ENCODE data around the gene ELP5.

ELP5 gene, protein sequence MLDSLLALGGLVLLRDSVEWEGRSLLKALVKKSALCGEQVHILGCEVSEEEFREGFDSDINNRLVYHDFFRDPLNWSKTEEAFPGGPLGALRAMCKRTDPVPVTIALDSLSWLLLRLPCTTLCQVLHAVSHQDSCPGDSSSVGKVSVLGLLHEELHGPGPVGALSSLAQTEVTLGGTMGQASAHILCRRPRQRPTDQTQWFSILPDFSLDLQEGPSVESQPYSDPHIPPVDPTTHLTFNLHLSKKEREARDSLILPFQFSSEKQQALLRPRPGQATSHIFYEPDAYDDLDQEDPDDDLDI

DNA sequence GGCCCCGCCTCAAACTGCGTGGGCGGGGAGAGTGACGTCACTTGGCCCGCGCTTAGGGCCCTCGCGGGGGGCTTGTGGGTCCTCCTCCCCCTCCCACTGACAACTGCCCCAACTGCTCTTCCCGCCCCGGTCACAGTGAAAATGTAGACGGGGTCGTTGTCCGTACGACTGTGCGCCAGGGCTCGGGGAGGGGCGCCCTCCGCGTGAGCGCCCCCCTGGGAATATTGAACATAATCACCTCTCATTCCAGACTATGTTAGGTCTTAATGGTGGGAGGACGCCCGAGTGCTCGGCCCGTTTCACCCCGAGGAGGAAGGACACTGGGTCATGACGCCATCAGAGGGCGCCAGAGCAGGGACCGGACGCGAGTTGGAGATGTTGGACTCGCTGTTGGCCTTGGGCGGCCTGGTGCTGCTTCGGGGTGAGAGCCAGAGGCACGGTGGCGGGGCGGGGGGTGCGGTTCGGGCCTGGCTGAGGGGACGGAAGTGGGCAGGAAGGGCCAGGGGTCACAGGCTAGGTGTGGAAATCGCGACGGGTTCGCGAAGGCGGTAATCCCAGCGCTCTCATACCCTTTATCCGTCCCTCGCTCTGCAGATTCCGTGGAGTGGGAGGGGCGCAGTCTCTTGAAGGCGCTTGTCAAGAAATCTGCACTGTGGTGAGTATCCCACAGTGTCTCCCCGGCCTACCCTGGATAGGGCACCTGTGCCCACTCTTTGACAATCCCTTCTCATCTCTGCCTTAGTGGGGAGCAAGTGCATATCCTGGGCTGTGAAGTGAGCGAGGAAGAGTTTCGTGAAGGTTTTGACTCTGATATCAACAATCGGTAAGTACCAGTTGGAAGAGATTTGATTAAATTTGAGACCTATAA lies at the start of gene ELP5:
Gene ELP5, plus strand, starts transcription at position 40 of the 868 bp plus-strand sequence. Its CDS starts 336 bp downstream, at position 376.
- DNase-seq = peak; percentile 94

DNA sequence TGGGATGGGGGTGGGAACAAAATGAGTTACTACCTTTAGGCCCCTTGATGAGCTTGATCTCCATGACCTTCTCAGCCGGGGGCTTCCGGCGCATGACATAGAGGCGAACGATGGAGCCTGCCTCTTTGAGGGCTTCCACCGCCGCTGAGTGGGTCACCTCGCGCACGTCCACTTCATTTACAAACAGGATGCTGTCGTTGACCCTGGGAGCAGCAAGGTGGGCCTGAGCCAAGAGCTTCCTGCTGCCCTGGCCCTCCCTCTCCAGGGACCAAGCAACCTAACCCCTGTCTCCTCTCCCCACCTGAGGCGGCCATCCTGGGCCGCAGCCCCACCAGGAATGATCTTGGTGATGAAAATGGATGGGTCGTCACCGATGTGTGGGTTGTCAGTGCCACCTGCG lies 48.6 kb upstream of the ELP5 start:
- DNase-seq = no peak

DNA sequence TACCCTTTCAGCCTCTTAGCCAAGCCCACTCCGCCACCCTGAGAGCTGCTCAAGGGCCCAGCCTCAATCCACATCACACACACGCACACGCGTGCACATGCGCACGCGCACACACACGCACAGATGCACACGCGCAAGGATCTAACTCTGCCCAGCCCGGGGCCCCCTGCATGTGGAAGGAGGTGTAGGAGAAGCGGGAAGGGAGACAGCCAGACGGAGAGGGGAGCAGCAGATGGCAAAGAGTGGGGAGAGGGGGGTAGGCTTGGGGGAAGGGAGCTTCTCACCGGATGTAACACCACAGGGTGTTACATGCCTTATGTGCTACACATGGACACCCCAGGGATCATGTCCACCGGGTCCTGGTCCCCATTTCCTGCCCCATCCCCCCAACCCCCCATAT lies 47.7 kb upstream of the ELP5 start:
- DNase-seq = no peak

- DNase-seq = peak; percentile 92
These were observed 47.1 kb upstream of the ELP5 start for GRCh38 chr17:7204828-7205461.

GRCh38 chr17:7205561-7205960 lies 46.5 kb upstream of the ELP5 start:
- no peak for DNase-seq

GRCh38 chr17:7207120-7208001 lies 44.7 kb upstream of the ELP5 start:
- no peak for DNase-seq

DNA sequence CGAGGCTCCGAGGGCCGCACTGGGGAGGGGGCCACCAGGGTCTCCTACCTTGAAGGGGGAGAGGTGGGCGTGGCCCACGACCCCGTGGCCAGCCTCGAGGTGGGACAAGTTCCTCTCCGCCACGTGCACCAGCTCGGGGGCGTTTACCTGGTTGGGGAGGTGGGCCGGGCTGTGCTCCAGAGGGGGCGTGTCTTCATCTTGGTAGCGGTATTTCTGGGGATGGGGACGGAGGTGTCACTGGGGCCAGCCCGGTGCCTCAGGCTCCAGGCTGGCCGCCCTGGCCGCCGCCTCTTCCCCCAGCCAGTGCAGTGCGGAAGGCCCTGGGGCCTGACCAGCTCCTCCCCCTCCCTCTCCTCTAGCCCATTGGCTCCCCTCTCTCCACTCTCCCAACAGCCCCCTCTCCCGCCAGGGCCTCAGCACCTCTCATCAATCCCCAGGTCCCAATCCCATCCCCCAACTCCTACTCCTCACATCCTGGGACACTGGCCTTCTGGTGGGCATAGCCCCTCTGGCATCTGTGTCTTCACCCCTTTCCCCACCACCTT lies 43.9 kb upstream of the ELP5 start:
- DNase-seq = no peak

DNA sequence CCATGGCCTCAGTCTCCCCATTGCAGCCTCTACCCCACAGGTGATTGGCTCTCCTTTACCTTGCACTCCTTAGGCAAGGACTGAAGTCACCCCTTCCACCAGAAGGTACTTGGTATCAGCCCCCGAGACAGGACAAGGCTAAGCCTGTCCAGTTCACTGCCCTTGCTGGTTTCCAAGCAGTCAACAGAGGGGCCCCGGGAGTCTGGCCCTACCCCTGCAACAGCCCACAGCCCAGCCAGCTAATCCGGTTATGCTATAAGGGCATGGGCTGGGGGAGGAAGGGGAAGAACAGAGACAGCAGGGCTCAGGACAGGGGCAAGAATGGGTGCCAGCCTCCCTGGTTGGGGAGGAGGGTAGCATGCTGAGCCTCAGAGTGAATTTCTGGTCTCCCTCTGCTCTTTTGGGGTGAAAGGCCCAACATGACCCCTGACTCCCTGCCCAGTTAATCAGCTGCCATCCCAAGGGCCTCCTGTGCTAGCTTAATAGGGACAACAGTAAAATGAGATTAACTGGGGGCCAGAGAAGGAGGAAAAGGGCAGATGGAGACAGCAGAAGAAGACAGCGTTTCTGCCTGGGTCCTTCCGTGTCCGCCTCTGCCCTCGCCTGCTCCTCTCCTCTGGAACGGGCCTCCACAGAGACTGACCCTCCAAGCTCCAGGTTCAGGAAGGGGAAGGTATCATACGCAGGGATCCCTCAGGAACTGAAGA lies 43.1 kb upstream of the ELP5 start:
- no peak for DNase-seq

DNA sequence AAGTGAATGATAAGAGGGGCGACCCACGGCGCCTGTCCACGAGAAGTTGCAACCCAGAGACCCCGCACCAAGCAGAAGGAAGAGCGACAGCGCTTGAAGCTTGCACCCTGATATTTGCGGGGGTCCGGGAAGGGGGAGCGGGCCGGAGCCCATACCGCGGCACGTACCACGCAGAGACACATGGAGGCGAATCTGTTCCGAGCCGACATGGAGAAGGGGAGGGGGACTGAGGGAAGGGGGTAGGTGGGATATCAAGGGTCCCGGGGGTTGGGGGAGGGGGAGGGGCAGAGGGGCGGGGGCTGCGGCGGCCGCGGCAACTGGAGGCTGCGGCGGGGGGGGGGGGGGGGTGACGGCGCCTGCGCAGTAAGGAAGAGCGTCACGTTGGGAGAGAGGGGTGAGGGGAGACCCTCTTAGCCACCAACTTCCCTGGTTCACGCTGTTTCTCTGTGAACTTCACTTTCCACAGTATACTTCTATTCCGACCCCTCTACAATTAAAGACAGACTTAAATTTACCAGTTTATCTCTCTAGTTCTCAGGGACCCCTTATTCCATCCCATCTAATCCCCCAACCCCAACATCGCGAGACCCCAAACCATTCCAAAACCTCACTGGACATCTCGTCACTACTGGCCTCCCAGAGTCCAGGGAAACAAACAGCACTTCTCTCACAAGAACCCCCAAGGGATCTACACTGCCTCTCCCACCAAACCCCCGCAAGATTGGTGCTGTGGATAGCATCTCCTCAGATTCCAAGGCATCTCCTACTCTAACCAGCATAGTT lies 40.3 kb upstream of the ELP5 start:
- DNase-seq = no peak

- DNase-seq = peak; percentile 60
These were observed 38.1 kb upstream of the ELP5 start for GRCh38 chr17:7213895-7214299.

DNA sequence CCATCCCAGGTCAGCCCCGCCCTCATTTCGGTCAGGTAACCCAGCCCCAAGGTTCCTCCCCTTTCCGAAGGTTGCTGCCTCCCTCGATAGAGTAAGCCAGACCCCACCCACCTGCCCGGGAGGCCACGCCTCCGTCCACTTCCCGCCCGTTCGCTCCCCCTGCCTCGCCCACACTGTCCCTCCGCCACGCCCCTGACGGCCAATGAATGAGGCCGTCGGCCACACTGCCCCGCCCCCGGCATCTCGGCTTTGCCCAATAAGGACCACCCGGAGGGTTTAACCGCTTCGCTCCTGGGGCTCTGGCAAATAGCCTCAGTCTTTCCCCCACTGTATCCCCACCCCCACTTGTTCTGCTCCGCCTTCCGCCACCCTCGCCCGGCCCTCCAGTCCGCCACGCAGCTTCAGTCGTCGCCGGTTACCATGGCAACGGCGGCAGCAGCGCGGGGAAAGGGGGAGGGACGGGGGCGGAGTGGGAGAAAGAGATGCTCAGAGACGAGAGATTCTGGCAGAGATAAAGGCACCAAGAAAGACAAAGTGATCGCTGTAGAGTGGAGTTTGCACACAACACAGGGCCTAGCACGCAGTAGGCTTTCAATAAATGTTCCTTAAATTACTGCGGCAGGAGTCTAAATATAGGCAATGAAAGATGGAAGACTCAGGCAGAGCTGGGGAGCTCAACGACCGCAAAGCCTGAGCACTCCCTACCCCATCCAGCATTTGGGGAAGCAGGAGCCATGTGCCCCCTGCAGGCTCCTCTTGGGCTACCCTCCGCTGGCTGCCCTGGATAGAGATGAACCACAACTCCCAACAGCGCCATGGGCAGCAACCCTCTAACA lies 37.5 kb upstream of the ELP5 start:
- peak; percentile 99 for DNase-seq

DNA sequence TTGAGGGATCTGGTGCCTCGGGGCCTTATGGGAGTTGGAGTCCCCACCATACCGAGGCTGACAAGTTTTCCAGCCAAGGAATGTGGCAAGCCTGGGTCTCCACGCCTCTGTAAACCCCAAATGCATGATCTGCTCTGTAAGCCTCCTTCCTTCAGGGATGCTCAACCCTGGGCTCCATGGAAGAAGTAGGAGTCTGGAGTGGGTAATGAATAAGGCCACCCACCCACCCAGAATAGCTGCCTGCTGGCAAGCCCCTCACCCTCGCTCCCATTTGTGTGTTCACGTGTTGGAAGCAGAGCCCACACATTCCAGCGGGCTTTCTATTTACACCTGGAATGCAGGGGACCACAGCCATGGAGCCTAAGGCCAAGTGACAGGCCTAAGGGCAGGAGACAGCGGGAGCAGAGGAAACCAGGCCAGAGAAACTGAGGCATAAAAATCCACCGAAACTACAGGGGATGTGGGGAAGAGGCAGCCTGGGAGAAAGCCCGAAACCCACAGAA lies 36.8 kb upstream of the ELP5 start:
- DNase-seq = no peak

DNA sequence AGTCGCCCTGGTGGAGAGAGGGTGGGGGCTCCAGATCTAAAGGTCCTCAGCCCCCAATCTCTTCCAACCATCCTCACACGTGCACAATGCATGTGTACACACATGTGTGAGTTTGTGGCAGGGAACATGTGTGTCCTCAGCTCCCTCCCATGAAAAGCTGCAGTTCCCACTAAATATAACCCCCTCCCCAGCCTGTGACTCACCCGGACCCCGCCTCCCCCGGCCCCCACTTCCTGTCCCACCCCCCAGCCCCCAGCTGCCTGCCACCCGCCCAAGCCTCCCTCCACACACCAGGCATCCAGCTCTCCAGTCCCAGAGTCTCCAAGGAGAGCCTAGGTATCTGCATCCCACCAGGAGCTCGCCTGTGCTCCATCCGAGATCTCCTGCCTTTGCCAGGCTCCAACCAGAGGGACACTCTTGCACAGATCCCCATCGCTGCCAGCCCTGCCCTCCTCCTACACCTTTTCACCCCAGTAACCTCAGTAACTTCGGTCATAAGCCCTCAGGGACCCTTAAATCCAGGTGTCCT lies 36.3 kb upstream of the ELP5 start:
- DNase-seq = no peak

- no peak for DNase-seq
These were observed 35.5 kb upstream of the ELP5 start for GRCh38 chr17:7216242-7217112.

DNA sequence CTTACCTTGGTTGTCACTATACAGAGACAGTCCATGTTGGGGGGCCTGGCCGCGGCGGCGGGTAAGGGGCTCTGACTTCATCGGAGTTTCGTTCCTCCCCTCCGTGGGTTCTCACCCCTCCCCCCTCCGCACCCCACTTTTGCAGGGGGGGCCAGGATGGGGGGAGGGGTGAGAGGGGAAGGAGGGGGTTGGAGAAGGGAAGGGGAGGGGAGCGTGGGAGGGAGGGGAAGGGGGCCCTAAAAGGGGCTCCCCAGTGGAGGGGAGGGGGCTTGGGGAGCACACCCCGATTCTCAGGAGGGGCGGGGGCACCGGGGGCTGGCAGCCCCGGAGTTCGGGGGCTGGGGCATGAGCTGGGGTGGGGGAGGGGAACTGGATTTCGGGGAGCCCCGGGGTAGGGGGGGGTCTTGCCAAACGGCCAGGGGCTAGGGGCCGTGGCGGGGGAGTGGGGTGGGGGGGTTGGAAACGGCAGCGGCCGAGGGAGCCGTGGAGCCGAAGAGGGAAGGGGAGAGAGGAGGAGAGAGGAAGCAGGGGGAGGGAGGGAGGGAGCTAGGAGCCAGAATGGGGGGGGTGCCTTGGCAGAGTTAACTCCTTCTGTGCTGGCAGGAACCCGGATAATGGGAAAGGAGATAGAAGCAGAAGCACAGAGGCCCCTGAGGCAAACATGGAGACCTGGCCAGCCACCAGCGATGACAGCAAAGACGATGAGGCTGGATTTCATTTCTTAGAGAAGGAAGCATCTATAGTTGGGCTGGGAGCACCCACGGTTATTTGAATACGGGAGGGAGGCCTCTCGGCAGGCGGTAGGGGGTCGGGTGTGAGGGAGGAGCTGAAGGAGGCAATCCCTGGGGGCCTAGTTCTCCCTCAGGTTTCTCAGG lies 34.7 kb upstream of the ELP5 start:
- DNase-seq = no peak

- no peak for DNase-seq
These were observed 33.8 kb upstream of the ELP5 start for GRCh38 chr17:7218166-7218565.

- DNase-seq = no peak
These were observed 33.3 kb upstream of the ELP5 start for GRCh38 chr17:7218758-7219157.
